Esophagus muscularis mucosa (tissue), 4 donors: Measurements from ENCODE around the gene CBX2.

Source experiments
- EP300 ChIP-seq: sonication (generic); formaldehyde crosslinking; IDR thresholded peaks from one replicate; pipeline ENCODE4 v1.6.1; 2017; ENCODE audit warnings: antibody characterized with exemption
- POLR2A ChIP-seq: fragments of 450-650 bp; IDR thresholded peaks from one replicate; pipeline ENCODE4 v1.6.1; 2017; ENCODE audit warnings: antibody characterized with exemption, moderate library complexity, mild to moderate bottlenecking, low read depth
- TF ChIP-seq, protein P1 (sequence below), 3 experiments: fragments of 200-600 bp in 2 of 3; fragments of 450-650 bp in 1 of 3; sonication (generic) in 2 of 3; IDR thresholded peaks; one replicate each; pipeline ENCODE4 v1.5.1; 2017 to 2019; ENCODE audit warnings: antibody characterized with exemption in 3 of 3, mild to moderate bottlenecking in 2 of 3, moderate library complexity in 1 of 3

DNA sequence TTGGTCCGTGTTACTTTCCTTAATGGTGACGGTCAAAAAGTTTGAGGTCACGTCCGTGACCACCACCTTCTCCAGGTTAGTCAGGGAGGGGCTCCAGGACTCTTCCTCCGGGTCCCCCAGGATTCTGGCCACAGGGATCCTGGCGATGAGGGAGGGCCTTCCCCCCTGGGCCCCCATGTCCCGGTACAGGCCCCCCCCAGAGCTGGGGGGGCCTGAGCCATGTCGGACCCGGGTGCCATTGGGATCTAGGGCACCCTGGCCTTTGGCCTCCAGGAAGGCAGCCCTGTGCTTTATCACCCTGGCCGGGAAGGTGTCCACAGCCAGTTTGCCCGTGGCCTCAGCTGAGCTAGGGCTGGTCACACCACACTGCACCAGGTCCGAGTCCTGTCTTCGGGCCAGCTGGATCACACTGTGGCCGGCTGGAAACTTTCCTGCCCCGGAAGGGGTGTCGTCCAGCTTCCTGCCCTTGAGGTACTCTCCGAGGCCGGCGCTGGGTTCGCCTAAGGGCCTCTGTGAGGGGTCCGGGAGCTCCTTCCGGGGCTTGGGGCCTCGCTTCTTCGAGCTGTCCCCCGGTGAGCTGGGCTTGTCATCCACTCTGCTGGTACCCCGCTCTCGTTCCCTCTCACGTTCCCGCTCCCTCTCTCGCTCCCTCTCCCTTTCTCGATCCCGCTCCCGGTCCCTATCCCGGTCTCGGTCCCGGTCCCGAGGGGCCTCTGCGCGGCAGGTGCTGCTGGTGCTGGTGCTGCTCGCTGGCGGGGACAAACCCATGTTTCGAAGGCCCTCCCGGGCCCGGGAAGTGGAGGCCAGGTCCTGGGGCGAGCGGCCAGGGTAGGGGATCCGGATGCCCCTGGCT is 16.9 kb downstream of the CBX2 start:
- TF ChIP-seq, protein P1, sequence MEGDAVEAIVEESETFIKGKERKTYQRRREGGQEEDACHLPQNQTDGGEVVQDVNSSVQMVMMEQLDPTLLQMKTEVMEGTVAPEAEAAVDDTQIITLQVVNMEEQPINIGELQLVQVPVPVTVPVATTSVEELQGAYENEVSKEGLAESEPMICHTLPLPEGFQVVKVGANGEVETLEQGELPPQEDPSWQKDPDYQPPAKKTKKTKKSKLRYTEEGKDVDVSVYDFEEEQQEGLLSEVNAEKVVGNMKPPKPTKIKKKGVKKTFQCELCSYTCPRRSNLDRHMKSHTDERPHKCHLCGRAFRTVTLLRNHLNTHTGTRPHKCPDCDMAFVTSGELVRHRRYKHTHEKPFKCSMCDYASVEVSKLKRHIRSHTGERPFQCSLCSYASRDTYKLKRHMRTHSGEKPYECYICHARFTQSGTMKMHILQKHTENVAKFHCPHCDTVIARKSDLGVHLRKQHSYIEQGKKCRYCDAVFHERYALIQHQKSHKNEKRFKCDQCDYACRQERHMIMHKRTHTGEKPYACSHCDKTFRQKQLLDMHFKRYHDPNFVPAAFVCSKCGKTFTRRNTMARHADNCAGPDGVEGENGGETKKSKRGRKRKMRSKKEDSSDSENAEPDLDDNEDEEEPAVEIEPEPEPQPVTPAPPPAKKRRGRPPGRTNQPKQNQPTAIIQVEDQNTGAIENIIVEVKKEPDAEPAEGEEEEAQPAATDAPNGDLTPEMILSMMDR (IDR thresholded peaks at IDR 0.05), result no peak
- no peak for TF ChIP-seq POLR2A
- no peak for TF ChIP-seq EP300
